Choroid plexus epithelial cell (primary cell): ENCODE measurements around the gene TSPEAR.

Experiments used
- DNase-seq: peaks from one replicate; pipeline ENCODE4 v3.0.0-alpha.2; 2010; ENCODE audit warnings: low read depth
- H3K4me3 ChIP-seq: 2 replicates; pipeline ENCODE4 v1.5.1; 2011; ENCODE audit warnings: low read depth, mild to moderate bottlenecking, control low read depth, low read length, moderate library complexity
- TF ChIP-seq, protein P1 (sequence below): conservative IDR thresholded peaks from 2 replicates; pipeline ENCODE4 v1.5.1; 2011; ENCODE audit warnings: low read depth, mild to moderate bottlenecking, control low read depth, inconsistent platforms, low read length, moderate library complexity

TSPEAR gene

DNA sequence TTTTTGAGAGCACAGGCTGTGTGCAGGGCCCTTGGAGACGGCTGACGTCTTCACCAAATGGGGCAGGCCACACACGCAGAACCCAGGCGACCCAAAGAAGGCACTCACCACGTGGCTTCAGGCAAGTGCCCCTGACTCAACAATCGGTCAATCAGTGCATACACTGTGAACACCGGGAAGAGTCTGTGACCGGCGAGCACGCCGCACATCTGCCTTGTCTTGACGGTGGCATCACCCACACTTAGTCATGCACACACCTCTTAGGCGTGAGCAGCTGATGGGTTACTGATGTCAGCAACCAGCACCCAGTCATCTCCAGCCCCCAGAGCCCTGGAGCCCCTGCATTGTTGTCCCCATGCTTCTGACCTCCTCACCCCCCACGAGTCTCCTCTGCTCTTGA lies 261.0 kb downstream of the TSPEAR start:
- TF ChIP-seq, protein P1, sequence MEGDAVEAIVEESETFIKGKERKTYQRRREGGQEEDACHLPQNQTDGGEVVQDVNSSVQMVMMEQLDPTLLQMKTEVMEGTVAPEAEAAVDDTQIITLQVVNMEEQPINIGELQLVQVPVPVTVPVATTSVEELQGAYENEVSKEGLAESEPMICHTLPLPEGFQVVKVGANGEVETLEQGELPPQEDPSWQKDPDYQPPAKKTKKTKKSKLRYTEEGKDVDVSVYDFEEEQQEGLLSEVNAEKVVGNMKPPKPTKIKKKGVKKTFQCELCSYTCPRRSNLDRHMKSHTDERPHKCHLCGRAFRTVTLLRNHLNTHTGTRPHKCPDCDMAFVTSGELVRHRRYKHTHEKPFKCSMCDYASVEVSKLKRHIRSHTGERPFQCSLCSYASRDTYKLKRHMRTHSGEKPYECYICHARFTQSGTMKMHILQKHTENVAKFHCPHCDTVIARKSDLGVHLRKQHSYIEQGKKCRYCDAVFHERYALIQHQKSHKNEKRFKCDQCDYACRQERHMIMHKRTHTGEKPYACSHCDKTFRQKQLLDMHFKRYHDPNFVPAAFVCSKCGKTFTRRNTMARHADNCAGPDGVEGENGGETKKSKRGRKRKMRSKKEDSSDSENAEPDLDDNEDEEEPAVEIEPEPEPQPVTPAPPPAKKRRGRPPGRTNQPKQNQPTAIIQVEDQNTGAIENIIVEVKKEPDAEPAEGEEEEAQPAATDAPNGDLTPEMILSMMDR, result no peak
- DNase-seq, result no peak
- H3K4me3 ChIP-seq, result no peak overlapping the region

DNA sequence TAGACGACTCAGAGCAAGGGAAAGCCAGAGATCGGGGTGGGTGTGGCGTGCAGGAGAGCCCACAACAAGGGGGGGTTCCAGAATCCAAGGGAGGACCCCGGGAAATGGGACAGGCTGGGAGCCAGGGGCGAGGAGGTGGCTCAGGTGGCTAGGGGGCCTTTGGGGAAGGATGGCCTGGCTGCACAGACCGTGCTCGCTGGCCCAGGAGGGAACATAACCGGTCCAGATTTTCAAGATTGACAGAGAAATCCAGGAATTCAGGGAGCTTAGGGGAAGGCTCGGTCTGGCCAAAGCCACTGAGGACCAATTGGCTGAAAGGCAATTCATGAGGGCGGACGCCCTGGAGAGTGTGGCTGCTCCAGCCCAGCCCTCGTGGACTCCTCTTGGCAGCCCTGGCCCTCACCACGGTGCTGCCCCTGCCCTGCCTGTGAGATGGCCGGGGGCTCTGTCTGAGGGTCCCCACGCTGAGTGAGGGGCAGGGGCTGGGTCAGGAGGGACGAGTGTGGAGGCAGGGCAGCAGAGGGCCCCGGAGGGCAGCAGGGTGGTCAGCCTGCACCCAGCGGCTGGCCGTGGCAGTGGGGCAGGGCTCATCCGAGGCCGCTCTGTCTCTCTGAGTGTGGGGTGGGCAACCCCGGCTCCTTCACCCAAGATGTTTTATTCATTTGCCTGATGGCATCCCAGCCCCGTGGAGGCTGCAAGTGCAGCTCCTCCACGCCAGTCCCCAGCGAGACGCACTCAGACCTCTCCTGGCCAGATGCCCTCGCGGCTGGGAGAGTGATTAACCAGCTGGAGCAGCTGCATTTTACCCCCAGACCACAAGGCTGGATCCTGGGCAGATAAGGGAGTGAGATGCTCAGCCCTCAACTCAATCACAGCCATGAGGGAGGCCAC lies 261.7 kb downstream of the TSPEAR start:
- H3K4me3 ChIP-seq, result no peak overlapping the region
- TF ChIP-seq, protein P1, result no peak
- no peak for DNase-seq

DNA sequence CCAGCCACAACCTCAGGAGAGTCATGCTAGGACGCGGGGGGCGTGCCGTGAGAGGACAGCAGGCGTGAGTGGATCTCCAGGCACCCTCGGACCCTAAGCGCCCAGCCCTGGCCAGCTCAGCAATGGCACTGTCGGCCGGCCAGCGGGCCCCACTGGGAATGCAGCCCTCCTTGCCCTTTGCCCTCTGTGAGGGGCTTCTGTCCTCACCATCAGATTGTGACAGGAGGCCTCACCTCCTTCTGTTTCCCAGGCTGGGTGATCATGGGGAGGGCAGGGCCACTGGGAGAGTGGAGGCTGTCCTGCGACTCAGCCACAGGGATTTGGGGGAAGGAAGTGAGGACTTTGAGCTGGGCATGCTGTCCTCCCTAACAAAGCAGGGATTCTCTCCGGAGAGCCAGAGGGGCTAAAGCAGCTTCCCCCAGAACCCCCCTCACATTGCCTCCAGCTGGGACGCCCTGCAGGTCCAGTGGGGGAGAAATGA lies 262.7 kb downstream of the TSPEAR start:
- TF ChIP-seq, protein P1, result no peak
- DNase-seq, result no peak
- H3K4me3 ChIP-seq, result no peak overlapping the region
